ENCODE data around the gene PHLPP1.

PHLPP1 gene

GRCh38 chr18:62711781-62712180, 3.6 kb upstream of the PHLPP1 start:
- peaks cover 2% of the 10 kb centered on the region for H3K27me3 Mint-ChIP-seq
- no peak for ATAC-seq

DNA sequence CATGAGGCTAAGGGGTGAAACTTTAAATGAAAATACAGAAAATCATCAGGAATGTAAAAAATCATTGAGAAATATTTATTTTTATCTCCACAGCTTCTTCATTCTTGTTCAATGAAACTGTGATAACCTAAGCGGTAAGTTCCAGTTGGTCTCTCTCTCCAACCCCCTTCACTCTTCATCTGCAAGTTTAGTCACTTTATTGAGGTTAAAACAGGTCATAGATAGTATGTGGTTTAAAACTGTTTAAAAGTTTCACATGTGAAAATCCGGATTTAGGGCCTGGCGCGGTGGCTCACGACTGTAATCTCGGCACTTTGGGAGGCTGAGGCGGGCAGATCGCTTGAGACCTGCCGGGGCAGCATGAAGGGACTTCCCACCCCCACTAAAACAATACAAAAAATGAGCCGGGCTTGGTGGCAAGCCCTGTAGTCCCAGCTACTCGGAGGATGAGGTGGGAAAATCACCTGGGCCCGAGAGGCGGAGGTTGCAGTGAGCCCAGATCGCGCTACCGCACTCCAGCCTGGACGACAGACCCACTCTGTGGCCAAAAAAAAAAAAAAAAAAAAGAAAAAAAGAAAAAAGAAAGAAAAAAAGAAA, 1.6 kb upstream of the PHLPP1 start:
- ATAC-seq (no peak), DNase-seq (no peak)
- Mint-ChIP-seq H3K27me3 (peaks cover 2% of the 10 kb centered on the region), H3K9me3 (no peaks in the 10 kb centered on the region), H3K4me3 (no peak overlapping the region), H3K36me3 (ENCODE audit: low read depth) (peaks cover 2% of the 10 kb centered on the region), H3K27ac (no peak overlapping the region), H3K4me1 (peaks cover 24% of the 10 kb centered on the region)

More at GRCh38 chr18:62711781-62712180, 3.6 kb upstream of the PHLPP1 start:
- Mint-ChIP-seq H3K36me3 (ENCODE audit: low read depth) (no peaks in the 10 kb centered on the region), H3K4me1 (peaks cover 6% of the 10 kb centered on the region), H3K27ac (no peak overlapping the region), H3K4me3 (no peak overlapping the region), H3K9me3 (no peaks in the 10 kb centered on the region)
- DNase-seq: no peak

GRCh38 chr18:62714671-62715435, 488 bp upstream of the PHLPP1 start:
- H3K27ac Mint-ChIP-seq: peak overlapping the region; percentile 68
- H3K36me3 Mint-ChIP-seq (ENCODE audit: low read depth): peaks cover 2% of the 10 kb centered on the region
- ATAC-seq: peak; percentile 81
- DNase-seq: peak; percentile 93
- no peaks in the 10 kb centered on the region for H3K9me3 Mint-ChIP-seq
- H3K27me3 Mint-ChIP-seq: peaks cover 2% of the 10 kb centered on the region
- peaks cover 35% of the 10 kb centered on the region for H3K4me1 Mint-ChIP-seq
- H3K4me3 Mint-ChIP-seq: peak overlapping the region; percentile 77

- peak overlapping the region; percentile 87 for H3K4me3 Mint-ChIP-seq
- H3K36me3 Mint-ChIP-seq (ENCODE audit: low read depth): peaks cover 2% of the 10 kb centered on the region
- peak; percentile 62 for DNase-seq
- H3K27me3 Mint-ChIP-seq: no peaks in the 10 kb centered on the region
- H3K4me1 Mint-ChIP-seq: peaks cover 44% of the 10 kb centered on the region
- peak; percentile 13 for ATAC-seq
- no peaks in the 10 kb centered on the region for H3K9me3 Mint-ChIP-seq
- H3K27ac Mint-ChIP-seq: peak overlapping the region; percentile 68
These were observed 646 bp downstream of the PHLPP1 start for GRCh38 chr18:62715759-62716615.

GRCh38 chr18:62716619-62717168, 1.4 kb downstream of the PHLPP1 start:
- DNase-seq (peak; percentile 60), ATAC-seq (no peak)
- Mint-ChIP-seq H3K4me1 (peaks cover 47% of the 10 kb centered on the region), H3K4me3 (peak overlapping the region; percentile 87), H3K27ac (peak overlapping the region; percentile 91), H3K36me3 (ENCODE audit: low read depth) (peaks cover 2% of the 10 kb centered on the region), H3K27me3 (no peaks in the 10 kb centered on the region), H3K9me3 (no peaks in the 10 kb centered on the region)

GRCh38 chr18:62717169-62717924, 2.0 kb downstream of the PHLPP1 start:
- Mint-ChIP-seq H3K4me1 (peaks cover 47% of the 10 kb centered on the region), H3K27me3 (no peaks in the 10 kb centered on the region), H3K36me3 (ENCODE audit: low read depth) (peaks cover 2% of the 10 kb centered on the region), H3K27ac (peak overlapping the region; percentile 91), H3K9me3 (no peaks in the 10 kb centered on the region), H3K4me3 (peak overlapping the region; percentile 87)
- DNase-seq (peak; percentile 38), ATAC-seq (peak; percentile 25)

GRCh38 chr18:62717925-62718800, 2.8 kb downstream of the PHLPP1 start:
- Mint-ChIP-seq H3K27me3 (no peaks in the 10 kb centered on the region), H3K4me1 (peaks cover 49% of the 10 kb centered on the region), H3K9me3 (no peaks in the 10 kb centered on the region), H3K27ac (no peak overlapping the region), H3K4me3 (peak overlapping the region; percentile 87), H3K36me3 (ENCODE audit: low read depth) (peaks cover 2% of the 10 kb centered on the region)
- no peak for DNase-seq
- ATAC-seq: no peak

GRCh38 chr18:62720048-62720447, 4.7 kb downstream of the PHLPP1 start:
- Mint-ChIP-seq H3K27ac (peak overlapping the region; percentile 2), H3K4me3 (no peak overlapping the region), H3K9me3 (no peaks in the 10 kb centered on the region), H3K4me1 (peaks cover 45% of the 10 kb centered on the region), H3K36me3 (ENCODE audit: low read depth) (peaks cover 4% of the 10 kb centered on the region), H3K27me3 (no peaks in the 10 kb centered on the region)
- DNase-seq (no peak), ATAC-seq (no peak)

DNA sequence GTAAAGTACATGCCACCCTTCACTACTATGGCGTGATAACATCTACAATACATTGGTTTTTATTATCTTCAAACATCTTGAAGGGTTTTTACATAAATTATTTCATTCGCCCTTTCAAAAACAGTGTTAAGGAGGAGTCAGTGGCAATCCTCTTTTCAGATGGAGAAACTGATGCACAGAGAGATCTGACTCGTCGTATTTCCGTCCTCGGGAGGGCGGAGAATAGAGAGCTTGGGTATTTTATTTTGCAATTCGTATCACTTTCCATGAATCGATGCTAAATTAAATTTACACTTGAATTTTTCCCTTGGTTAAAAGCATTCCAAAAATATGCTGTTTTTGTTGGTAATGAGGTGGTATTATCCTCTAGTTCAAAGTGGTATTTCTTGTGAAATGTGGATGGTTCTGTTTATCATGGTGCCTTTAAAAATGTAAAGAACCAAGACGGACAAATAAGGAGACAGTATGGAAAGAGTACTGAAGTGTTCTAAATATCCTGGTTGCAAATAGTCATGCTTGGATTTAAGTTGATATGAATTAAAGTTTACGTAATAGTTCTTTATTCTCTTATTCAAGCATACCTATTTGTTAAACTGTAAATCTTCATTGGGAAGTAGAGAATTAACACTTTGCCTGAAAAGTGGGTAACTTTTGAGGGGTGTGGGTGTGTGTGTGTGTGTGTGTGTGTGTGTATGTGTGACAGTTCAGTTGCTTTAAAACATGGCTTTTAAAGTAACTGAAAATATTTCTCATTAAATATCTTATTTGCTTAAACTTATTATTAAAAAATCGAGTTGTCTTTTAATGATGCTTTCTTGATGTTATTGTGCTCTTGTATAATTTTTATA, 5.6 kb downstream of the PHLPP1 start:
- H3K27ac Mint-ChIP-seq: no peak overlapping the region
- ATAC-seq (no peak), DNase-seq (peak; percentile 16)
- no peak overlapping the region for H3K4me3 Mint-ChIP-seq
- H3K4me1 Mint-ChIP-seq: peaks cover 45% of the 10 kb centered on the region
- no peaks in the 10 kb centered on the region for H3K27me3 Mint-ChIP-seq
- peaks cover 4% of the 10 kb centered on the region for H3K36me3 Mint-ChIP-seq (ENCODE audit: low read depth)
- no peaks in the 10 kb centered on the region for H3K9me3 Mint-ChIP-seq

GRCh38 chr18:62721839-62722795, 6.8 kb downstream of the PHLPP1 start:
- Mint-ChIP-seq H3K4me1 (peaks cover 43% of the 10 kb centered on the region), H3K27ac (no peak overlapping the region), H3K4me3 (no peak overlapping the region), H3K36me3 (ENCODE audit: low read depth) (peaks cover 3% of the 10 kb centered on the region), H3K9me3 (no peaks in the 10 kb centered on the region), H3K27me3 (no peaks in the 10 kb centered on the region)
- DNase-seq (no peak), ATAC-seq (no peak)

DNA sequence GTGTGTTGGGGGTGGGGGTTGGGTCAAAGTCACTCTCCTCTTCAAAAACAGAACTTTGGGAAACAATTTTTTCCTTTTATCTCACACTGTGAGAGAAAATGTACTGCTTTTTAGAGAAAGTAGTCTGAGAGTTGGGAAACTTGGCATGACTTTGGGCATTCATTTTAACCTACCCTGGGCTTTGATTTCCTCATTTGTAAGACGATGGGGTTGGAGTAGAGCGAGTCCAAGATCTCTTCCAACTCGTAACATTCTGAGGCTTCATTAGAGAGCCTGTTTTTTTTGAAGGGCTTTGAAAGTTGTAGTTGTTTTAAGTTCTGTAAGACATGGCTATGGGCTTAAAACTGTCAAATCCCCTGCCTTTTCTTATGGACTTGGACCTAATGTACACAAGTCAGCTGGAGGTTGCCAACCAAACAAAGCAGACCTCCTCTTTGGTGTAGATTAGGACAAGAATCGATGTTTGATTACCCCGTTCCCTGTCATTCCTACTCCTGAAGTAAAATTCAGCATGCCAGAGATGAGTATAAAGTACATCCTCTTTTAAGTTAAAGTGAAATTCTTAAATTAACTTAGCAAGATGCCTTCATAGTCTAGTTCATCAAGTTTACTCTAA, 8.4 kb downstream of the PHLPP1 start:
- no peaks in the 10 kb centered on the region for H3K27me3 Mint-ChIP-seq
- no peak overlapping the region for H3K27ac Mint-ChIP-seq
- H3K4me1 Mint-ChIP-seq: peaks cover 28% of the 10 kb centered on the region
- H3K9me3 Mint-ChIP-seq: no peaks in the 10 kb centered on the region
- no peak overlapping the region for H3K4me3 Mint-ChIP-seq
- no peak for ATAC-seq
- no peak for DNase-seq
- peaks cover 3% of the 10 kb centered on the region for H3K36me3 Mint-ChIP-seq (ENCODE audit: low read depth)
